Astrocyte of the cerebellum (primary cell): ENCODE results near the gene ZSWIM2.

Source experiments
- DNase-seq: peaks from one replicate; pipeline ENCODE4 v3.0.0-alpha.2; 2011; ENCODE audit warnings: low read depth
- H3K4me3 ChIP-seq: 2 replicates; pipeline ENCODE4 v1.5.1; 2011; ENCODE audit warnings: mild to moderate bottlenecking, low read depth, low read length, moderate library complexity
- in situ Hi-C: cut with HindIII; loops from 2 replicates; pipeline ENCODE4 v1.10.0; 2017; ENCODE audit warnings: low sequenced_read_pairs
- TF ChIP-seq, protein P1 (sequence below): IDR thresholded peaks from 2 replicates; pipeline ENCODE4 v1.5.1; 2012; ENCODE audit warnings: low read length, low read depth, moderate library complexity, mild to moderate bottlenecking; ENCODE audit errors: missing control alignments

ZSWIM2 gene

DNA sequence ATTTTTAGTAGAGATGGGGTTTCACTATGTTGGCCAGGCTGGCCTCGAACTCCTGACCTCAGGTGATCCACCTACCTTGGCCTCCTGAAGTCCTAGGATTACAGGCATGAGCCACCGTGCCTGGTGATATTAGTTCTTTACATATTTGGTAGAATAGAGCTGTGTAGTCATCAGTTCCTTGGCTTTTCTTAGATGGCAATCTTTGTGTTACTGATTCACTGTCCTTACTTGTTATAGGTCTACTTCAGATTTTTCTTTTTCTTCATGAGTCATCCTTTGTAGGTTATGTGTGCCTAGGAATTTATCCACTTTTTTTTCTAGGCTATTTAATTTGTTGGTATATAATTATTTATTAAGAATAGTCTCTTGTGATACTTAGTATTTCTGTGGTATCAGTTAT, 30.3 kb upstream of the ZSWIM2 start:
- DNase-seq = no peak
- H3K4me3 ChIP-seq = no peak overlapping the region
- in situ Hi-C loops = no loop called here
- TF ChIP-seq, protein P1, sequence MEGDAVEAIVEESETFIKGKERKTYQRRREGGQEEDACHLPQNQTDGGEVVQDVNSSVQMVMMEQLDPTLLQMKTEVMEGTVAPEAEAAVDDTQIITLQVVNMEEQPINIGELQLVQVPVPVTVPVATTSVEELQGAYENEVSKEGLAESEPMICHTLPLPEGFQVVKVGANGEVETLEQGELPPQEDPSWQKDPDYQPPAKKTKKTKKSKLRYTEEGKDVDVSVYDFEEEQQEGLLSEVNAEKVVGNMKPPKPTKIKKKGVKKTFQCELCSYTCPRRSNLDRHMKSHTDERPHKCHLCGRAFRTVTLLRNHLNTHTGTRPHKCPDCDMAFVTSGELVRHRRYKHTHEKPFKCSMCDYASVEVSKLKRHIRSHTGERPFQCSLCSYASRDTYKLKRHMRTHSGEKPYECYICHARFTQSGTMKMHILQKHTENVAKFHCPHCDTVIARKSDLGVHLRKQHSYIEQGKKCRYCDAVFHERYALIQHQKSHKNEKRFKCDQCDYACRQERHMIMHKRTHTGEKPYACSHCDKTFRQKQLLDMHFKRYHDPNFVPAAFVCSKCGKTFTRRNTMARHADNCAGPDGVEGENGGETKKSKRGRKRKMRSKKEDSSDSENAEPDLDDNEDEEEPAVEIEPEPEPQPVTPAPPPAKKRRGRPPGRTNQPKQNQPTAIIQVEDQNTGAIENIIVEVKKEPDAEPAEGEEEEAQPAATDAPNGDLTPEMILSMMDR = no peak

DNA sequence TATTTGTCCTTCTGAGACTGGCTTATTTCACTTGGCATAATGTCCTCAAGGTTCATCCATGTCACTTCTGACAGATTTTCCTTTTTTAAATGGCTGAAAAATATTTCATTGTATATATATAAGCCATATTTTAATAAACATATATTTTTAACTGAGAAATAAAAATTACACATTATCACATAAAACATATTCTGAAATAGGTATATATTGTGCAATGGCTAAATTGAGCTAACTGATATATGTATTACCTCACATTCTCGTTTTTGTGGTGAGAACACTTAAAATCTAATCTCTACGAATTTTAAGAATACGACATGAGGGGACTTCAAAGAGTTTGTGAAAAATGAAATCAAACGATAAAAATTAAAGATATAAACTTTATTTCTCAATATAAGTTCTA, 25.7 kb upstream of the ZSWIM2 start:
- in situ Hi-C loops = no loop called here
- DNase-seq = no peak
- H3K4me3 ChIP-seq = no peak overlapping the region
- TF ChIP-seq, protein P1 = no peak

DNA sequence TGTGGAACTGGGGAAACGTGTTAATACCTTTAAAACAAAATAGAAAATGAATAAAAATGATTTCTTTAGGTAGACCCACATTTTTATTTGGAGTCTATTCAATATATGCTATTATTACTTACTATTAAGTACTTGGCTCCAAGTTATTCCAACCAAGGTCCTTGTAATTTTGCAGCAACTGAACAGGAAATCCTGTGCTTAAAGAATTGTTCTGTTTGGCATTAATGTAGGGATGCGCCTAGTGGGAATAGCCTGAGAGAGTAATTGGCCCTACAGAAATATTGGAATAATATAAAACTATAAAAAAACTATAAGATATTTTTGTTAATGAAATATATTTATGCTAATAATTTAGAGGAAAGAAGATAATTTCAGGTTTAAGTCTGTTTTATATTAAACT, 22.9 kb upstream of the ZSWIM2 start:
- TF ChIP-seq, protein P1 = no peak
- in situ Hi-C loops = no loop called here
- DNase-seq = no peak
- no peak overlapping the region for H3K4me3 ChIP-seq

DNA sequence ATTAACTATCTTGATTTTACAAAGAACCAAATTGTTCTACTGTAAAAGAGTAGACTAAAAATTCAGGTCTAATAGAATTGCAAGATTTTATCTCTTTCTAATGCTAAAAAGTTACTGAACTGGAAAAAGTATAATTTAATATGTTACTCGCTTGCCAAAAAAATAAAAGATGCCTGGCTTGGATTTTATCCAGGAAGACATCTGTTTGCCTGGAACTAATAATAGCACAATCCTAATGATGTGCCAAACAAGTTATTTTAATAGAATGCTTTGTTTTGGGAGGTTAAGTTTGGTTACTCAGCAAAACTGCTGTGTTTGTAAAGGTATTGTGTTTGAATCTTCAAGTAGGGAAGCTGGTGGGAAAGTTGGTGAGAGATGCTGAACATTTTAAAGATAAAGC, 19.4 kb upstream of the ZSWIM2 start:
- no peak overlapping the region for H3K4me3 ChIP-seq
- peak; percentile 32 for DNase-seq
- in situ Hi-C loops = no loop called here
- TF ChIP-seq, protein P1 = no peak

DNA sequence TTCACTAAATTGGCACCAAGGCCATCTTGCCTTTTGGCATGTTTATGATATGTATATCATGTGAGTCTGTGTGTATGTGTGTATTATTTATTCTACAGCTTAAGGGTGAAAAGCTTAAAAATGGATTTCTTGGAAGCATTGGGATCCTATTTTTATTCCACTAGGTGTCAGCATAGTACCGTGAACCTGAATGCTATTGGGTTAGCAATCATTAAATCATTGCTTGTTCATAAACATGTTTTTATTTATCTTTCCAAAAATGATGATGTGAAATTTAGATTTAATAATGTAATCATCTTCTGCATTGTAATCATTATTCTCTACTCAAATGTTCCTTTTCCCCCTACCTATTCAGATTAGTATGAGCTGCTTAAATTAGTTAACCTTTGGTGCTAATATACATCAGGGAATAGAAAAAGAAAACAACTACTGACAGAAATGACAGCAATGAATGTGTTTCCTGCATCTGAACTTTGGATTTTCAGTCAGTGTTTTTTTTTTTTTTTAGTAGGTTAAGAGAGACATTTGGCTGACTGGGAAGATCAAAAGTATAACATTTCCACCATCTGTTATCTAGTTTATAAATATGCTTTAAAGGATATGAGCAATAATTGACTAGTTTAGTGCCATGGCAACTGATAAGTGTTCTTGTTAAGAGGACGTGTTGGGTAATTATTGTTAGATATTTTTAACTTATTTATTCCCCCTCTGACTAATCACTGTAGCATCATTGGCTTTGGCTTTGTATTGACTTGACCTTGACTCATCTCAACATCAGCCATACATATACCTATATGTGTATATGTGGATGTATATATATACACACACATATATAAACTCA, 14.1 kb upstream of the ZSWIM2 start:
- H3K4me3 ChIP-seq = no peak overlapping the region
- in situ Hi-C loops = no loop called here
- peak; percentile 23 for DNase-seq
- TF ChIP-seq, protein P1 = peak; percentile 54

DNA sequence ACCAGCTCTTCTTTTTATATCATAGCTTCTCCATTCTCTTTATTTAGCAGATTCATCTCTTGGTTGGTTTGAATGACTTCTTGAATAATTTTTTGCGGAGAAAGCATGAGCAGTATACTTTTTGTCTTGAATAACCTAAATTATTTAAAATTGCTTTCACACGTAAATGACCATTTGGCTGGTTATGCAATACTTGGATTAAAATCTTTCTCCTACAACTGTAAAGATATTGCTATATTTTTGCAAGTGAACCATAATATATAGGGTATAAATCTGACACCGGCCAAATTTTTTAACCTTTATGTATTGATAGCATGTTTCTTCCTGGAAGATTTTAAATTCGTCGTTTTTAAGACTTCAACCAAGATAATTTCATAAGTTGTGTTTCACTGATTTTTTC, 6.2 kb upstream of the ZSWIM2 start:
- no peak for DNase-seq
- TF ChIP-seq, protein P1 = no peak
- in situ Hi-C loops = no loop called here
- H3K4me3 ChIP-seq = no peak overlapping the region
